ENCODE measurements around the gene EDC4. TPM values are rescaled to one million over a fixed set of nuclear protein-coding genes. Genes with fewer than 3 reads are reported as not detected.

EDC4 gene
- total RNA-seq, 1 donor from 2014 or later = 81.1 TPM

DNA sequence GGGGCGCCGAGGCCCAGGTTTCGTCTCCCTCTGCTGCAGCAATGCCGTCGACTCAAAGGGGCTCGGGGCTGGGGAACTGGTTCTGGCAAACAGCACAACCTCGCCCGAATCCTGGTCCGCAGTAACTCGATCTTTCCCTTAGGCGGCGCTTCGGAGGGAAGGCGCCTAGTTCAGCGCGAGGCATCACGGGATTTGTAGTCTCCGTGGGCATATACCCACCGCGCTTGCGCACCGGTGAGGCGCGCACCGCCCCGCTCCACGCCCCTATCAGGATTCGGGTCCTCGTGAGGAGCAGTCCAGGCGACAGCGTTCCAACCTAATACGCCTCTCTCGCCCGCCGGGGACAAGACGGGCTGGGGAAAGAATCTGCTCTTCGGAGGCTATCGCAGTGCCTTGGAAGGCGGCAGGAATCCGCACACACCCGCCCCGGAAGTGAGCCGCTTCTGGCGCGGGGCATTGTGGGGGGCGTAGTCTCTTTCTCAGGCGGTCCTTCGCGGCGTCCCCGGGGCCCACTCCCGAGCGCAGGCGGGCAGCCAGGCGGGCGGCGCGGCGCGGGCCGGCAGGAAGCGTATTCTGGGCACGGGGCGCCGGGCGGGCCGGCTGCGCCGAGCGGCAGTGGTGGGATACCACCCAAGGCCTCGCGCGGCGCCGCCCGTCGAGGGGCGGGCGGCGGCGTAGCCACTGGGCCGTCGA lies 30.9 kb upstream of the EDC4 start, which contains the start of gene THAP11:
Gene THAP11 (plus strand): TSS at position 505 of the 693 bp plus-strand sequence. CDS start 235 bp downstream, outside the sequence.
- peak; percentile 97 for DNase-seq (ENCODE audit: extremely low spot score, unreplicated experiment)
- peak within 1 kb of the TSS; percentile 96 for H3K4me3 Mint-ChIP-seq
- H3K27ac Mint-ChIP-seq = peak within 1 kb of the TSS; percentile 98
- no peaks in the 10 kb centered on the region for H3K9me3 Mint-ChIP-seq
- no peaks in the 10 kb centered on the region for H3K27me3 Mint-ChIP-seq
- no peaks in the 10 kb centered on the region for H3K36me3 Mint-ChIP-seq
- peak; percentile 82 for TF ChIP-seq CTCF (conservative IDR thresholded peaks at IDR 0.05)
- H3K4me1 Mint-ChIP-seq (ENCODE audit: unreplicated experiment) = peaks cover 31% of the 10 kb centered on the region

GRCh38 chr16:67842509-67843342 lies 30.1 kb upstream of the EDC4 start:
- Mint-ChIP-seq H3K27ac (peak overlapping the region; percentile 93), H3K9me3 (no peaks in the 10 kb centered on the region), H3K4me3 (peak overlapping the region; percentile 92), H3K4me1 (ENCODE audit: unreplicated experiment) (peaks cover 34% of the 10 kb centered on the region), H3K27me3 (no peaks in the 10 kb centered on the region), H3K36me3 (no peaks in the 10 kb centered on the region)
- peak; percentile 73 for DNase-seq (ENCODE audit: extremely low spot score, unreplicated experiment)
- peak; percentile 57 for TF ChIP-seq CTCF (conservative IDR thresholded peaks at IDR 0.05)

DNA sequence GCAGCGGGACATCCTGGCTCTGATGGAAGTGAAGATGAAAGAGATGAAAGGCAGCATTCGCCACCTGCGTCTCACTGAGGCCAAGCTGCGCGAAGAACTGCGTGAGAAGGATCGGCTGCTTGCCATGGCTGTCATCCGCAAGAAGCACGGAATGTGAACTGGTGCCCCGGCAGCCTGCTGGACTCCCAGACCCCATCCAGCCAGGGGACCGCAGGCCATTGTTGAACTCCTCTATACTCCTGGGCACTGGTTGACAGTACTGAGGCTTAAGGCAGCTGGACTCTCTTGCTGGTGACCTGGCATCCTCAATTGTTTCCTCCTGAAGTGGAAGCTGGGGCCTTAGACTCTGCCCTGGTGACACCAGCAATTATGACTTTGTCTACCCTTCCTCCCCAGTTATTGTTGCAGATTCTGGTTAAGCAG lies 29.5 kb upstream of the EDC4 start:
- Mint-ChIP-seq H3K36me3 (no peaks in the 10 kb centered on the region), H3K27ac (peak overlapping the region; percentile 93), H3K4me1 (ENCODE audit: unreplicated experiment) (peaks cover 38% of the 10 kb centered on the region), H3K4me3 (peak overlapping the region; percentile 92), H3K9me3 (no peaks in the 10 kb centered on the region), H3K27me3 (no peaks in the 10 kb centered on the region)
- TF ChIP-seq CTCF (conservative IDR thresholded peaks at IDR 0.05) = peak; percentile 2
- DNase-seq (ENCODE audit: extremely low spot score, unreplicated experiment) = no peak

DNA sequence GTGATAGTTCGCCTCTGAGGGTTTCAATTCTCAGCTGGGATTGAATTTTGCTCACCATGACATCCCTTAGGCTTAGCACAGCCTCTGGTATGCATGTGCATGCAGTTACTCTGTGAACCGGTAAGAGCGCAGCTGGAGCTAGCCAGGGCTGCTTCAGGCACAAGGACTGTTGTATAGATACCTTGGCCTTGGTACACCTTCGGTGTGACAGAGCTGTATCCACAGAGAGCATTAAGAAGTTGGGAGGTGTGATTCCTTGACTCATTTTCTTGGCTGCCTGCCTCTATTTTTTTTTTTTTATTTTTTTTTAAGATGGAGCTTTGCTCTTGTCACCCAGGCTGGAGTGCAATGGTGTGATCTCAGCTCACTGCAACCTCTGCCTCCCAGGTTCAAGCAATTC lies 28.4 kb upstream of the EDC4 start:
- no peak for TF ChIP-seq CTCF (conservative IDR thresholded peaks at IDR 0.05)
- H3K27ac Mint-ChIP-seq = peak overlapping the region; percentile 80

DNA sequence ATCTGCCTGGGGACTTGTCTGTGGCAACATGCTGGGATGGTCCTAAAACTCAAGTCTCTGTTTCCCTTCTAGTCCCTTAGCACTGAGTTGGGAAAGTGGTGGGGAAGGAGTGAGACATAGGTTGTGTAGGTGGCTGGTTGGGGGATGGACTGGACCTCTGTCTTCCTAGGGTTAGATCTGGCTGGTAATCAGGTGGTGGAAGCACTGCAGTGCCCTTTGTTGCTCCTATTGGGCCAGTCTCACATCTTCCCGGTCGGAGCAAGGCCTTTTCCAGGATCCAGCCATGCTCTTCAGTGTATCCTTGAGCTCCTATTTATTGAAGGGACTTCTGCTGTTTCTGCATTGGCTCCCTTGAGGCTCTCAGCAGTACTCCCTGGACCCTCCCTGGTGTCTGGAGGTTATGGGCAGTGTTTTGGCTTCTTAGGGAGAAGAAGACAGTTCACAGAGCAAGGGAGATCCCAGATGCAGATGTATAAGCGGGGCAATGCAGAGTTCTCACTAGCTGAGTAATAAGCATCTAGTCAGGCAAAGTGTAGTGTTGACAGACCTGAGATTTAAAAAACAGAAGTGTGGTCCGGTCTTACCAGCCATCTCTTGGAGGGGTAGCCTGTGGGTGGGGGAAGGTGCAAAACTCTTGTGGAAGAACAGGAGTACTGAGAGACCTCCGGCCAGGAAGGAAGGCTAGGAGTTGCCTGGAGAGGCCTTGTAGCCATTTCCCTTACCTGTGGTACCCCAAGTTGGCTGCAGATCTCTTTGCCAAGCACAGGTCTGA lies 27.4 kb upstream of the EDC4 start:
- no peak for TF ChIP-seq CTCF (conservative IDR thresholded peaks at IDR 0.05)
- no peak for DNase-seq (ENCODE audit: extremely low spot score, unreplicated experiment)
- H3K4me3 Mint-ChIP-seq = peak overlapping the region; percentile 88
- H3K9me3 Mint-ChIP-seq = no peaks in the 10 kb centered on the region
- H3K4me1 Mint-ChIP-seq (ENCODE audit: unreplicated experiment) = peaks cover 42% of the 10 kb centered on the region
- no peaks in the 10 kb centered on the region for H3K27me3 Mint-ChIP-seq
- H3K36me3 Mint-ChIP-seq = peaks cover 3% of the 10 kb centered on the region
- H3K27ac Mint-ChIP-seq = peak overlapping the region; percentile 94

More for the DNA sequence above, 28.4 kb upstream of the EDC4 start:
- peaks cover 3% of the 10 kb centered on the region for H3K36me3 Mint-ChIP-seq
- DNase-seq (ENCODE audit: extremely low spot score, unreplicated experiment) = no peak
- peak overlapping the region; percentile 92 for H3K4me3 Mint-ChIP-seq
- peaks cover 42% of the 10 kb centered on the region for H3K4me1 Mint-ChIP-seq (ENCODE audit: unreplicated experiment)
- no peaks in the 10 kb centered on the region for H3K9me3 Mint-ChIP-seq
- no peaks in the 10 kb centered on the region for H3K27me3 Mint-ChIP-seq
